K562 (cell line): ENCODE measurements around the gene CDIPT. TPM values are rescaled to one million over a fixed set of nuclear protein-coding genes. Genes with fewer than 3 reads are reported as not detected.
A peak's percentile ranks its signal among the peaks of the same experiment; 100 is the strongest.

ENCODE experiments used
- ATF1 ChIP-seq, 2 experiments: fragments of 450-650 bp in 1 of 2; IDR thresholded peaks; 2 replicates each; pipeline ENCODE4 v1.6.1; 2016; ENCODE audit warnings: missing compliant biosample characterization in 1 of 2, missing genetic modification characterization in 1 of 2
- CTBP1 ChIP-seq: fragments of 450-650 bp; IDR thresholded peaks from 2 replicates; pipeline ENCODE4 v1.6.1; 2016; ENCODE audit warnings: borderline replicate concordance
- DNMT1 ChIP-seq: fragments of 450-650 bp; IDR thresholded peaks from 2 replicates; pipeline ENCODE4 v1.6.1; 2016; ENCODE audit warnings: antibody characterized with exemption, mild to moderate bottlenecking
- FOXA1 ChIP-seq: fragments of 450-650 bp; IDR thresholded peaks from 2 replicates; pipeline ENCODE4 v1.6.1; 2016; ENCODE audit warnings: mild to moderate bottlenecking, borderline replicate concordance
- HDAC3 ChIP-seq: fragments of 450-650 bp; IDR thresholded peaks from 2 replicates; pipeline ENCODE4 v1.6.1; 2018; ENCODE audit warnings: borderline replicate concordance, mild to moderate bottlenecking, moderate library complexity; ENCODE audit not compliant: partially characterized antibody
- HDGF ChIP-seq: fragments of 450-650 bp; IDR thresholded peaks from 2 replicates; pipeline ENCODE4 v1.6.1; 2016
- HSF4 ChIP-seq: fragments of 250-450 bp; sonication (Bioruptor Pico); IDR thresholded peaks from 2 replicates; pipeline ENCODE4 v2.1.2; 2022; ENCODE audit warnings: mild to moderate bottlenecking, moderate library complexity, borderline replicate concordance
- JUND ChIP-seq, 2 experiments: IDR thresholded peaks; 2 replicates in 1 of 2; 3 replicates in 1 of 2; pipeline ENCODE4 v1.6.1; 2011; ENCODE audit warnings: borderline replicate concordance in 2 of 2, low read depth in 2 of 2, low read length in 2 of 2, improper control_type of control experiment in 1 of 2, missing biosample characterization in 1 of 2, missing genetic modification characterization in 1 of 2, missing genetic modification reagents in 1 of 2
- KAT2B ChIP-seq: IDR thresholded peaks from one replicate; pipeline ENCODE4 v1.6.1; 2012; ENCODE audit warnings: low read depth, mild to moderate bottlenecking, control low read depth, inconsistent platforms, low read length, moderate library complexity
- KHSRP ChIP-seq: fragments of 450-650 bp; IDR thresholded peaks from 2 replicates; pipeline ENCODE4 v1.6.1; 2017
- MEF2A ChIP-seq: IDR thresholded peaks from 2 replicates; pipeline ENCODE4 v1.6.1; 2011; ENCODE audit warnings: low read depth, mild to moderate bottlenecking, low read length, moderate library complexity; ENCODE audit not compliant: control insufficient read depth
- NRF1 ChIP-seq, 2 experiments: fragments of 450-650 bp; IDR thresholded peaks in 1 of 2; conservative IDR thresholded peaks in 1 of 2; 2 replicates each; pipeline ENCODE4 v1.6.1; 2014; ENCODE audit warnings: mild to moderate bottlenecking in 2 of 2
- PHF21A ChIP-seq: fragments of 450-650 bp; IDR thresholded peaks from 2 replicates; pipeline ENCODE4 v1.6.1; 2017; ENCODE audit warnings: low read depth, borderline replicate concordance
- POU5F1 ChIP-seq: fragments of 150-350 bp; IDR thresholded peaks from 2 replicates; pipeline ENCODE4 v1.6.1; 2014; ENCODE audit warnings: borderline replicate concordance, low read length, low read depth, mild to moderate bottlenecking; ENCODE audit not compliant: partially characterized antibody
- RCOR1 ChIP-seq, 2 experiments: IDR thresholded peaks; 2 replicates each; pipeline ENCODE4 v1.6.1; 2012; ENCODE audit warnings: low read depth in 2 of 2, low read length in 2 of 2, borderline replicate concordance in 1 of 2, improper control_type of control experiment in 1 of 2
- SNIP1 ChIP-seq: fragments of 450-650 bp; IDR thresholded peaks from 2 replicates; pipeline ENCODE4 v1.7.1; 2017; ENCODE audit warnings: low read depth, mild to moderate bottlenecking
- SRSF7 ChIP-seq: fragments of 200-400 bp; formaldehyde crosslinking; optimal IDR thresholded peaks from 2 replicates; pipeline ENCODE3; 2017; ENCODE audit warnings: mild to moderate bottlenecking, low read depth, low read length
- ZFX ChIP-seq: sonication (generic); formaldehyde crosslinking; IDR thresholded peaks from 2 replicates; pipeline ENCODE4 v1.8.0; 2022; ENCODE audit warnings: mild to moderate bottlenecking, missing genetic modification reagents, moderate library complexity
- ZNF165 ChIP-seq: fragments of 250-450 bp; sonication (Bioruptor Pico); IDR thresholded peaks from 2 replicates; pipeline ENCODE4 v1.4.0; 2020; ENCODE audit warnings: borderline replicate concordance
- ZNF263 ChIP-seq: sonication (generic); formaldehyde crosslinking; IDR thresholded peaks from 2 replicates; pipeline ENCODE4 v1.8.0; 2022; ENCODE audit warnings: mild to moderate bottlenecking, missing genetic modification reagents, borderline replicate concordance
- ZNF431 ChIP-seq: sonication (generic); formaldehyde crosslinking; IDR thresholded peaks from 2 replicates; pipeline ENCODE4 v1.8.0; 2022; ENCODE audit warnings: mild to moderate bottlenecking, missing genetic modification reagents
- ZNF57 ChIP-seq: fragments of 450-650 bp; formaldehyde crosslinking; IDR thresholded peaks from 2 replicates; pipeline ENCODE4 v1.4.0; 2020; ENCODE audit warnings: mild to moderate bottlenecking, moderate library complexity
- polyA plus RNA-seq, 8 experiments: library from polyadenylated mRNA; depleted of rRNA in 4 of 8; stranded (reverse) in 5 of 8; unstranded in 3 of 8; fragments of >200 nt; fragmentation: Nextera tagmentation in 2 of 8; fragmentation: Illumina TruSeq in 1 of 8; extraction: Ambion mirVana in 2 of 8; extraction: Trizol in 1 of 8; gene quantifications; 2 replicates each; pipeline versions ENCODE4 v1.2.1 to v1.2.3, GENCODE V29; 2011 to 2014; ENCODE audit warnings: inconsistent platforms in 1 of 8, missing spikeins in 1 of 8
- total RNA-seq, 7 experiments: library from RNA; depleted of rRNA in 6 of 7; stranded (reverse); fragments of >200 nt in 6 of 7; fragmentation: Illumina TruSeq in 2 of 7; extraction: Trizol in 2 of 7; gene quantifications; 2 replicates each; pipeline versions ENCODE4 v1.2.1 to v1.2.3, GENCODE V29; 2011 to 2021; ENCODE audit warnings: low replicate concordance in 1 of 7
- TF ChIP-seq, protein P1 (sequence below), 2 experiments: IDR thresholded peaks; 2 replicates each; pipeline ENCODE4 v1.6.1; 2011; ENCODE audit warnings: borderline replicate concordance in 1 of 2, control low read depth in 1 of 2, low read depth in 1 of 2, low read length in 1 of 2, mild to moderate bottlenecking in 1 of 2, mixed read lengths in 1 of 2, moderate library complexity in 1 of 2; ENCODE audit not compliant: insufficient read depth in 1 of 2, insufficient read length in 1 of 2, poor library complexity in 1 of 2, severe bottlenecking in 1 of 2; ENCODE audit errors: extremely low read depth in 1 of 2
- TF ChIP-seq, protein P2 (sequence below), 2 experiments: fragments of 450-650 bp; conservative IDR thresholded peaks; 2 replicates each; pipeline ENCODE4 v1.6.1; 2017; ENCODE audit warnings: mild to moderate bottlenecking in 2 of 2, moderate library complexity in 2 of 2
- TF ChIP-seq, protein P3 (sequence below): fragments of 450-650 bp; IDR thresholded peaks from 2 replicates; pipeline ENCODE4 v1.6.1; 2016

CDIPT gene
- total and polyA plus RNA-seq, 9 of the 15 experiments (the other 6 are each of a cell fraction or from before 2014, with no cell fraction given) = 1.3 to 37.0 (median 23.0) TPM

DNA sequence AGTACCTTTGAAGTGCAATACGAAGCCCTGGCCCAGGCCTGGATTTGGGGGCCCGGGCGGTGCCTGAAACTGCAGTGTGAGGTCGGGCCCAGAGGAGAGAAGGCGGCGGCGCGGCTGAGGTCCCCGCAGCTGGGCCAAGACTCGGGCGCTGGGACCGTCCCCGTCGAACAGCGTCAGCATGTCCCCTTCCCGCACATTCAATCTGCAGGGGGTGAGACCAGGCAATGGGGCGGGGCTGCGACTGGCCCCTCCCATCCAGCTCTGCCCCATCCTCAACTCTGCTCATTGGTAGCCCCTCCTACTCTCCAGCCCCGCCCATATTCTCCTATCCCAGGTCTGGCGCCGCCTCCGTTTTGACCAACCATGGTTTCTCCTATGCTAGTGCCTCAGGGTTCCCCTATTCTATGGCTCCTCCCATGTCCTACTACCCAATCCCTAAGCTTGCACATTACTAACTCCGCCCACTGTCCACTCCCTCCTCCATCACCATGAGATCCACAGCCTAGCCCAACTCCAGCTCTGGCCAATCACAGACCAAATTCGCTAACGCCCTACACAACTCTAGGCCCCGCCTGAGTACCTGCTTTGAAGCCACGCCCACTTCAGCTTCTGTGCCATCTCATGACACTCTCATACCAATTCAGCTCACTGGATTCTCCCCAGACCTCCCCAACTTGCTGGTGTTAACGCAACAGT lies 14.4 kb upstream of the CDIPT start (continued):
- TF ChIP-seq RCOR1 (IDR thresholded peaks at IDR 0.05; ENCODE audit: borderline replicate concordance in 1 of 2, low read depth in 2 of 2, low read length in 2 of 2) = peak in 1 of 2 experiments; percentile 43; a peak in 1 of 4 replicates
- no peak for TF ChIP-seq ATF1 (CRISPR knock-in tag; IDR thresholded peaks at IDR 0.05)
- TF ChIP-seq ATF1 (tag; IDR thresholded peaks at IDR 0.05) = peak; percentile 24; the same call in 1 of the 2 replicates
- no peak for TF ChIP-seq ZNF57 (CRISPR knock-in tag)
- TF ChIP-seq JUND (IDR thresholded peaks at IDR 0.05; ENCODE audit: borderline replicate concordance, low read depth, low read length) = 0 out of 2 replicates have a peak, but pooled peaks have one; percentile 11
- TF ChIP-seq JUND (tag; IDR thresholded peaks at IDR 0.05; ENCODE audit: borderline replicate concordance, low read depth, low read length) = peak; percentile 26; the same call in 1 of the 3 replicates
- TF ChIP-seq, protein P1, sequence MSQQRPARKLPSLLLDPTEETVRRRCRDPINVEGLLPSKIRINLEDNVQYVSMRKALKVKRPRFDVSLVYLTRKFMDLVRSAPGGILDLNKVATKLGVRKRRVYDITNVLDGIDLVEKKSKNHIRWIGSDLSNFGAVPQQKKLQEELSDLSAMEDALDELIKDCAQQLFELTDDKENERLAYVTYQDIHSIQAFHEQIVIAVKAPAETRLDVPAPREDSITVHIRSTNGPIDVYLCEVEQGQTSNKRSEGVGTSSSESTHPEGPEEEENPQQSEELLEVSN (IDR thresholded peaks at IDR 0.05; ENCODE audit: borderline replicate concordance in 1 of 2, extremely low read depth in 1 of 2, insufficient read depth in 1 of 2, insufficient read length in 1 of 2, low read depth in 1 of 2, low read length in 1 of 2, poor library complexity in 1 of 2, severe bottlenecking in 1 of 2) = peak; percentile 48 to 55
- TF ChIP-seq, protein P2, sequence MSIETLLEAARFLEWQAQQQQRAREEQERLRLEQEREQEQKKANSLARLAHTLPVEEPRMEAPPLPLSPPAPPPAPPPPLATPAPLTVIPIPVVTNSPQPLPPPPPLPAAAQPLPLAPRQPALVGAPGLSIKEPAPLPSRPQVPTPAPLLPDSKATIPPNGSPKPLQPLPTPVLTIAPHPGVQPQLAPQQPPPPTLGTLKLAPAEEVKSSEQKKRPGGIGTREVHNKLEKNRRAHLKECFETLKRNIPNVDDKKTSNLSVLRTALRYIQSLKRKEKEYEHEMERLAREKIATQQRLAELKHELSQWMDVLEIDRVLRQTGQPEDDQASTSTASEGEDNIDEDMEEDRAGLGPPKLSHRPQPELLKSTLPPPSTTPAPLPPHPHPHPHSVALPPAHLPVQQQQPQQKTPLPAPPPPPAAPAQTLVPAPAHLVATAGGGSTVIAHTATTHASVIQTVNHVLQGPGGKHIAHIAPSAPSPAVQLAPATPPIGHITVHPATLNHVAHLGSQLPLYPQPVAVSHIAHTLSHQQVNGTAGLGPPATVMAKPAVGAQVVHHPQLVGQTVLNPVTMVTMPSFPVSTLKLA (conservative IDR thresholded peaks at IDR 0.05) = no peak
- 0 out of 2 replicates have a peak, but pooled peaks have one; percentile 3 for TF ChIP-seq ZNF431
- TF ChIP-seq CTBP1 = peak; percentile 51; the same call in 1 of the 2 replicates
- no peak for TF ChIP-seq ZNF263
- TF ChIP-seq SRSF7 = no peak
- TF ChIP-seq ZFX = peak; percentile 33; the same call in 1 of the 2 replicates
- TF ChIP-seq SNIP1 = no peak
- no peak for TF ChIP-seq KHSRP
- peak; percentile 84 to 87 for TF ChIP-seq NRF1 (conservative IDR thresholded peaks at IDR 0.05 in 1 of 2, IDR thresholded peaks at IDR 0.05 in 1 of 2)
- no peak for TF ChIP-seq DNMT1
- no peak for TF ChIP-seq PHF21A
- no peak for TF ChIP-seq HSF4 (CRISPR knock-in tag)
- TF ChIP-seq MEF2A = no peak
- TF ChIP-seq, protein P3, sequence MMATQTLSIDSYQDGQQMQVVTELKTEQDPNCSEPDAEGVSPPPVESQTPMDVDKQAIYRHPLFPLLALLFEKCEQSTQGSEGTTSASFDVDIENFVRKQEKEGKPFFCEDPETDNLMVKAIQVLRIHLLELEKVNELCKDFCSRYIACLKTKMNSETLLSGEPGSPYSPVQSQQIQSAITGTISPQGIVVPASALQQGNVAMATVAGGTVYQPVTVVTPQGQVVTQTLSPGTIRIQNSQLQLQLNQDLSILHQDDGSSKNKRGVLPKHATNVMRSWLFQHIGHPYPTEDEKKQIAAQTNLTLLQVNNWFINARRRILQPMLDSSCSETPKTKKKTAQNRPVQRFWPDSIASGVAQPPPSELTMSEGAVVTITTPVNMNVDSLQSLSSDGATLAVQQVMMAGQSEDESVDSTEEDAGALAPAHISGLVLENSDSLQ = peak; percentile 66
- peak; percentile 99 for TF ChIP-seq HDGF
- TF ChIP-seq KAT2B = no peak
- no peak for TF ChIP-seq POU5F1
- TF ChIP-seq ZNF165 (CRISPR knock-in tag) = no peak
- no peak for TF ChIP-seq FOXA1
- TF ChIP-seq HDAC3 = no peak
